Measurements from ENCODE around the gene RPS18.
A peak's percentile ranks its signal among the peaks of the same experiment; 100 is the strongest.

Gene RPS18

DNA sequence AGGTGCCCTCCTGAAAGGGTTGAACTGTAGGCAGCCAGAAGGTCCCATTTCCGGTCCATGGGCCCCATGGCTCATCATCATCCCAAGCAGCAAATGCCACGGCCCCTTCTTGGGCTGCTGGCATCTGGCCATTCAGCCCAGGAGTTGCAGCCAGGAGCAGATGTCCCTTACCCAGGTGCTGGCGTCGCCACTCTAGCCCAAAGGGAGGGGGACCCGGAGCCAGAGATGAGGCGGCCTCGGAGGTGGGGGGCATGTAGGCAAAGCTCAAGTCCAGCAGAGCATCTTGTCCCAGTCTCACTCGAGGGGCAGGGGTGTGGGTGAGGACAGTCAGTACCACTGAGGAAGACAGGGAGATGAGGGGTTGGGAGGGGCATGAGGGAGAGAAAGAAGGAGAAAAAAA, 33.2 kb downstream of the RPS18 start:
- Histone ChIP-seq H3K4me3 (replicated peaks; ENCODE audit: low read depth, low read length) (no peak overlapping the region), H3K36me3 (ENCODE audit: control insufficient read depth, insufficient read depth, low read length) (peaks cover 27% of the 10 kb centered on the region), H3K27me3 (replicated peaks; ENCODE audit: control insufficient read depth, insufficient read depth, low read length) (no peaks in the 10 kb centered on the region)
- no peak for DNase-seq (ENCODE audit: extremely low read depth, insufficient read length)
- TF ChIP-seq, protein P1, sequence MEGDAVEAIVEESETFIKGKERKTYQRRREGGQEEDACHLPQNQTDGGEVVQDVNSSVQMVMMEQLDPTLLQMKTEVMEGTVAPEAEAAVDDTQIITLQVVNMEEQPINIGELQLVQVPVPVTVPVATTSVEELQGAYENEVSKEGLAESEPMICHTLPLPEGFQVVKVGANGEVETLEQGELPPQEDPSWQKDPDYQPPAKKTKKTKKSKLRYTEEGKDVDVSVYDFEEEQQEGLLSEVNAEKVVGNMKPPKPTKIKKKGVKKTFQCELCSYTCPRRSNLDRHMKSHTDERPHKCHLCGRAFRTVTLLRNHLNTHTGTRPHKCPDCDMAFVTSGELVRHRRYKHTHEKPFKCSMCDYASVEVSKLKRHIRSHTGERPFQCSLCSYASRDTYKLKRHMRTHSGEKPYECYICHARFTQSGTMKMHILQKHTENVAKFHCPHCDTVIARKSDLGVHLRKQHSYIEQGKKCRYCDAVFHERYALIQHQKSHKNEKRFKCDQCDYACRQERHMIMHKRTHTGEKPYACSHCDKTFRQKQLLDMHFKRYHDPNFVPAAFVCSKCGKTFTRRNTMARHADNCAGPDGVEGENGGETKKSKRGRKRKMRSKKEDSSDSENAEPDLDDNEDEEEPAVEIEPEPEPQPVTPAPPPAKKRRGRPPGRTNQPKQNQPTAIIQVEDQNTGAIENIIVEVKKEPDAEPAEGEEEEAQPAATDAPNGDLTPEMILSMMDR (IDR thresholded peaks at IDR 0.05; ENCODE audit: insufficient read depth, low read length, poor library complexity, severe bottlenecking) = no peak

DNA sequence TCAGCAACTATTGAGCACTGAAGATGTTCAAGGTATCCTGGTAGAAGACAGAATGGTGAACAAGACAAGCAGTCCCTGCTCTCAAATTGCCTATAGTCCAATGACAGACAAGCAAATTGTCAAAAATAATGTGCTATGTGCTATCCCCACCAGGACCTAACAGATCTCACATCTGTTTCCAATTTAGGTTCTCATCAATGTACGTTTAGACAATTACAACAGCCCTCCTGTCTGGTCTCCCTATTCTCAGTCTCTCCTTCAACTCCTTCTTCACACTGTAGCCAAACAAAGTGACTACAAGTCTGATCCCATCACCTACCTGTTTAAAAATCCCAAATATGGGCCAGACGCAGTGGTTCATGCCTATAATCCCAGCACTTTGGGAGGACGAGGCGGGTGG, 34.5 kb downstream of the RPS18 start:
- H3K27me3 ChIP-seq (replicated peaks; ENCODE audit: control insufficient read depth, insufficient read depth, low read length) = no peaks in the 10 kb centered on the region
- TF ChIP-seq, protein P1 (IDR thresholded peaks at IDR 0.05; ENCODE audit: insufficient read depth, low read length, poor library complexity, severe bottlenecking) = no peak
- no peak for DNase-seq (ENCODE audit: extremely low read depth, insufficient read length)
- H3K36me3 ChIP-seq (ENCODE audit: control insufficient read depth, insufficient read depth, low read length) = peaks cover 27% of the 10 kb centered on the region
- H3K4me3 ChIP-seq (replicated peaks; ENCODE audit: low read depth, low read length) = no peak overlapping the region

DNA sequence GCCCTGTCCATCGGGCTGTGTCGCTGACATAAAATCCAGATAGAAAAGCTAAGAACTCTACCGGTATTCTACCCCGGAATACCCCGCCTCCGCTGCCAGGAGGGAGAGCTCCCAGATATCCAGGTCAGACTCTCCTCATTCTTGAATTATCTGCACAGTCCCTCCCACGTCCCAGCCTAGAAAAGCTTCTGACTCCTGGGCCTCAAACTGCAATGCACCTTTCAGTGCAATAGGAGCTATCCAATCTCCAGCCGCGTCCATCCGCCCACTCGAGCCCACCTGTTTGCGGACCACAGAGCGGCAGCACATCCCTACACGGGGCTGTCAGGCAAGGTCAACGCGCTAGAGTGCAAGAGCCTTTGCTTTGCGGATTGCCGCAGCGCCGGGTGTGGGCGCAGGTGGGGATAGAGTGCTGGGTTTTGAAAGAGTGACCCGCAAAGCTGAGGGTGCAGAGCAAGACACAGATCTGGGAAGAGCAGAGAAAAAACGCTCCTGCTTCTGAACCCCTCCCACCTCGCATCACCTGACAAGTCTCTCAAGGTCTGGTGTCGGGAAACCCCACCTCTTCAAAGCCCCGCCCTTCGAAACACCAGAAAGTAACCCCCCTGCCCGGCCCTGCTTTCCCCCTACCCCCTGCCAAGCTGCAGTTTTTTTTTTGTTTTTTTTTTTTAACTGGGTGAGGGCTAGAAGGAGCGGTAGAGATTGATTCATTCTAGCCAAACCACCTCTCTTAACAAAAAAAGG, 40.7 kb downstream of the RPS18 start:
- TF ChIP-seq, protein P1 (IDR thresholded peaks at IDR 0.05; ENCODE audit: insufficient read depth, low read length, poor library complexity, severe bottlenecking) = no peak
- H3K36me3 ChIP-seq (ENCODE audit: control insufficient read depth, insufficient read depth, low read length) = peaks cover 2% of the 10 kb centered on the region
- peak; percentile 65 for DNase-seq (ENCODE audit: extremely low read depth, insufficient read length)

DNA sequence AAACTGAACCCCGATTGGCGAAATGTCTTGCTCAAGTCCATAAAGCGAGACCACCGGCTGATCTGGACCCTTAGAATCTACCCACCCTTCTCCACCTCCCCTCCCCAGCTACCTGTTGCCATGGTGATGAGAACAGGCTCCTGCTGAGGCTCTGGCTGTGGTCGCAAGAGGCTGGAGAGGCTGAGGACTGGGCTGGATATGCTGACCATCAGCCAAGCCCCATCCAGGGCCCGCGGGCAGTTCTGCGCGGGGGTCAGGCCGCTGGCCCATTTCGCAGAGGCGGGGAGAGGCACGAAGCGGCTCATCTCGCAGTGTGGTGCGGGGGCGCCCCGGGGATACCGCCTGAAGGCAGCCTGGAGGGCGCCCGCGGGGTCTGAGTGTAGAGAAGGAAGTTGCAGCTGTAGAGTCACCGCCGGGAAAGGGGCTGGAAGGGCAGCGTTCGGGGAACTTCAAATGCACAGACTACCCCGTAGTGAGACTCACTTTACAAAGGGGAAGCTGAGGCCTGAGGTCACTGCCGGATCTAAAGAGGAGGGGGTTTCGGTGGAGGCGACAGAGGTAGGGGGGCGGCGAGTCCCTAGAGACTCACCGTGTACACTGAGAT, 41.3 kb downstream of the RPS18 start:
- Histone ChIP-seq H3K4me3 (replicated peaks; ENCODE audit: low read depth, low read length) (peak overlapping the region; percentile 92), H3K27me3 (replicated peaks; ENCODE audit: control insufficient read depth, insufficient read depth, low read length) (no peaks in the 10 kb centered on the region), H3K36me3 (ENCODE audit: control insufficient read depth, insufficient read depth, low read length) (peaks cover 2% of the 10 kb centered on the region; the same call in 1 of the 2 replicates)
- DNase-seq (ENCODE audit: extremely low read depth, insufficient read length) = no peak
- TF ChIP-seq, protein P1 (IDR thresholded peaks at IDR 0.05; ENCODE audit: insufficient read depth, low read length, poor library complexity, severe bottlenecking) = no peak

More for the DNA sequence above, 40.7 kb downstream of the RPS18 start:
- Histone ChIP-seq H3K4me3 (replicated peaks; ENCODE audit: low read depth, low read length) (peak overlapping the region; percentile 92), H3K27me3 (replicated peaks; ENCODE audit: control insufficient read depth, insufficient read depth, low read length) (no peaks in the 10 kb centered on the region)

DNA sequence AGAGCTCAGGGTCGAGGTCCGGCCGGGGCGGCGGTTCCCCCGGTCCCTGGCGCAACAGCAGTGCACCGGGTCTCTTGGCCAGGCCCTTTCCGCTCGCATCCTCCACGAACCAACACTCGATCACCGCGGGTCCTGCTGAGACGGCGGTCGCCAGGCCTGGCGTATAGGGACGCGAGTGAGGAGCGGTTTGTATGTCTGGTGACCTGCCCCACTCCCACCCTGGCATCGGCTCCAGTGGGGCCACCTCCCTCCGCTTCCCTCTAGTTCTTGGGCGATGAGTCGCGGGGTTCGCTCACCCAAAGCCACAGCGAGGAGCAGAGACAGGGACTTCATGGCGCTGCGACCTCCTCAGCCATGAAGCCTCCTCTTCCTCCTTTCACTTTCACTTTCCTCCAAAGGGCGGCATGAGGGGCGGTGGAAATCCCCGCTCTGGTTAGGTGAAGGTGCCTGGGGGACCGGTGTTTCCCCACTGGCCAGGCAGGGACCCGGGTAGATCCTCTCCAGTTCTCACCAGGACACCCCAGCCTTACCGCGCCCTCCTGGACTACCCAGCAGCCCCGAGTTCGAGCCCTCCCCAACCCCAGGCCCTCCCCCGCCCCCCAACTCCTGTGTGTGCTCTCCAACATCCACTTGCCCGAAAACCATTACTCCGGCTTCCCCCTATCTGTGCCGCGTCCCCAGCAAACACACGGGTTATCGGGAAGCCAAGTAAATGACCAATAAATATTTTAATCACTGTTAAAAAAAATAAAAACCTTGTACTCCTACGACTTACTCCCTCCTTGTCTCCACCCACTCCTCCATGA, 42.0 kb downstream of the RPS18 start, which contains the start of gene TAPBP:
Gene TAPBP (minus strand): TSS at position 370 of the 806 bp plus-strand sequence. CDS start 37 bp downstream, at position 333.
- H3K4me3 ChIP-seq (replicated peaks; ENCODE audit: low read depth, low read length) = peak within 1 kb of the TSS; percentile 92
- H3K36me3 ChIP-seq (ENCODE audit: control insufficient read depth, insufficient read depth, low read length) = peaks cover 4% of the 10 kb centered on the region
- TF ChIP-seq, protein P1 (IDR thresholded peaks at IDR 0.05; ENCODE audit: insufficient read depth, low read length, poor library complexity, severe bottlenecking) = no peak
- DNase-seq (ENCODE audit: extremely low read depth, insufficient read length) = peak; percentile 87
- no peaks in the 10 kb centered on the region for H3K27me3 ChIP-seq (replicated peaks; ENCODE audit: control insufficient read depth, insufficient read depth, low read length)
